Activated CD4-positive, alpha-beta T cell treated with anti-CD3 and anti-CD28 coated beads for 36 hours (primary cell): Measurements from ENCODE around the gene IL15RA. TPM values are rescaled to one million over a fixed set of nuclear protein-coding genes. Genes with fewer than 3 reads are reported as not detected.

Source experiments
- ATAC-seq: fragments of 200-7000 bp; cut with Tn5 transposase; one replicate; pipeline ENCODE4 v1.10.0; 2021; ENCODE audit warnings: mild to moderate bottlenecking, moderate library complexity
- CTCF ChIA-PET: fragments of 350-600 bp; sonication (Branson Sonifier 250); formaldehyde crosslinking; loops from one replicate; lab custom pipeline; 2021; ENCODE audit warnings: antibody characterized with exemption; lab: Charles Lee
- POLR2A ChIA-PET: fragments of 350-600 bp; sonication (Branson Sonifier 250); formaldehyde crosslinking; loops from one replicate; lab custom pipeline; 2021; ENCODE audit warnings: antibody characterized with exemption, inconsistent platforms; lab: Charles Lee
- DNase-seq: peaks from one replicate; pipeline ENCODE4 v3.0.0-alpha.2; 2020
- H3K27ac Mint-ChIP-seq: one replicate; pipeline ENCODE4 v1.8.0; 2021; ENCODE audit warnings: mixed read lengths
- H3K27me3 Mint-ChIP-seq: one replicate; pipeline ENCODE4 v1.8.0; 2021; ENCODE audit warnings: mixed read lengths
- H3K36me3 Mint-ChIP-seq: one replicate; pipeline ENCODE4 v1.8.0; 2021; ENCODE audit warnings: low read depth, mixed read lengths
- H3K4me1 Mint-ChIP-seq: one replicate; pipeline ENCODE4 v1.8.0; 2021; ENCODE audit warnings: mixed read lengths
- H3K4me3 Mint-ChIP-seq: one replicate; pipeline ENCODE4 v1.8.0; 2021; ENCODE audit warnings: mild to moderate bottlenecking, moderate library complexity, mixed read lengths
- H3K9me3 Mint-ChIP-seq: one replicate; pipeline ENCODE4 v1.8.0; 2021; ENCODE audit warnings: low read depth, mixed read lengths
- intact Hi-C, 2 experiments: fragments of 100-400 bp; cut with DNase I in 1 of 2; cut with micrococcal nuclease in 1 of 2; formaldehyde crosslinking; loops; one replicate each; pipeline versions ENCODE4 v1.14.2 to v1.15.1; 2022 to 2024; cut with DNase I, micrococcal nuclease
- total RNA-seq, 2 experiments: library from RNA; stranded (reverse); gene quantifications; one replicate each; pipeline ENCODE4 v1.2.3, GENCODE V29; 2021

The IL15RA gene
- total RNA-seq, 2 experiments from 2014 or later = 19.7 to 22.1 TPM

DNA sequence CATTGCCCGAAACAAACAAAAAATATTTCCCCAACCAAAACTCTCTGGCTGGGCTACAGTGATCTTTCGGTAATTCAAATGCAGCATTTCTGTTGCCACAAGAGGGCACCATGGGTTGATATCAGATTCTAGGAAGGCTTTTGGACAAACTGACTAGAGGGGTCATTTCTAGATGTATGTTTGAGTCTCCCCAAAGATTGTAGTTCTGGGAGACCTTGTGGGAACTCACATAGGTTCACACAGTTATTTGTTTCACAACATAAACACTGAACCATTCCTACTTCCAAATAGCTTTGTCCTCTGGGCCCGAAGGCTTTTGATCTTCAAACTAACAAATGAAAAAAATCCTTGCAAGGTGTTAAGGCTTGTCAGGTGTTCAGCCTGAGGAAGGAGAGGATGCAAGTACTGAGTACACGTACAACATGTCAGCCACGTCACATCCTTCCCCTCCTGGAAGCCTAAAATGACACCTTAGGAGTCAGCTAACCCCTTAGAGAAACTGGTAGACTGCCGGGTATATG is 37.0 kb upstream of the IL15RA start:
- no peaks in the 10 kb centered on the region for H3K9me3 Mint-ChIP-seq
- intact Hi-C loops = loop anchor here (1.0 to 2.0 kb wide), 5 partner anchors 36 to 74 kb away; partner anchors contain the start of genes IL15RA (in 1 of the 2) and RBM17 (in 1 of the 2)
- DNase-seq (peak; percentile 79), ATAC-seq (peak; percentile 76)
- H3K4me3 Mint-ChIP-seq = peak overlapping the region; percentile 14
- H3K36me3 Mint-ChIP-seq = peaks cover 76% of the 10 kb centered on the region
- POLR2A ChIA-PET = interaction anchor here (0.7 kb wide), 1 partner anchor 1258 kb away, joined by 3 read pairs; no protein-coding TSS in a partner anchor
- H3K27ac Mint-ChIP-seq = peak overlapping the region; percentile 87
- no peaks in the 10 kb centered on the region for H3K27me3 Mint-ChIP-seq
- CTCF ChIA-PET = interaction anchor here (0.5 to 3.3 kb wide), 14 partner anchors 14 to 391 kb away, joined by 3 to 13 read pairs (median 4); no protein-coding TSS in a partner anchor
- H3K4me1 Mint-ChIP-seq = peaks cover 67% of the 10 kb centered on the region

DNA sequence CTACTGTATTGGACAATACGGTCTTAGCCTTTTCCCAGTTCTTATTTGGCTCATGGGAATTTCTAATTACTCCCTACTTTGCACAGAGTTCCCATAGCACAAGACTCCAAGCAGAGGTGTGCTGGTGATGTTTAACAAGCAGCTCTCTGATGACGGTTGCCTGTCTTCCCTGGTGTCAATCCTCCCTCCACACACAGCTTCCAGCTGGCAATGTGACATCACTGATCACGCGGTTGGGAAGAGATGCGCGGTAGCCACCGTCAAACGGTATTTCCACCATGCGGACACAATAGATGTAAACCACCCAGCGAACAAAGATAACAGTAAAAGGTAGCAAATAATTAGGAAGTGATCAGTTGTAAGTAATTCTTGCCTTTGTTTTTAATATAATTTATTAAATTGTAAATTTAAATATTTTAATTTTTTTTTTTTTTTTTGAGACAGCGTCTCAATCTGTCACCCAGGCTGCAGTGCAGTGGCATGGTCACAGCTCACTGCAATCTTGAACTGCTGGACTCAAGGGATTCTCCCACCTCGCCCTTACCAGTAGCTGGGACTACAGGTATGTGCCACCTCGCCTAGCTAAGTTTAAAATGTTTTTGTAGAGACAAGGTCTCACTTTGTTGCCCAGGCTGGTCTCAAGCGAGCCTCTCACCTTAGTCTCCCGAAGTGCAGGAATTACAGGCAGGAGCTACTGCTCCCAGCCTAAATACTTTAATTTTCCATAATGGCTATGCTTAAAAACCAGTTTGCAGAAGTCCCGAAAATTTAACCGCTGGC is 36.3 kb upstream of the IL15RA start:
- Mint-ChIP-seq H3K4me1 (peaks cover 64% of the 10 kb centered on the region), H3K36me3 (peaks cover 71% of the 10 kb centered on the region), H3K27me3 (no peaks in the 10 kb centered on the region), H3K9me3 (peaks cover 2% of the 10 kb centered on the region), H3K4me3 (no peak overlapping the region), H3K27ac (peak overlapping the region; percentile 87)
- POLR2A ChIA-PET = interaction anchor here (0.7 to 1.0 kb wide), 2 partner anchors 20 to 1259 kb away, joined by 3 read pairs; no protein-coding TSS in a partner anchor
- CTCF ChIA-PET = interaction anchor here (0.5 to 3.3 kb wide), 16 partner anchors 15 to 970 kb away, joined by 3 to 13 read pairs (median 3); no protein-coding TSS in a partner anchor
- DNase-seq (no peak), ATAC-seq (no peak)
- intact Hi-C loops = loop anchor here (1.0 to 2.0 kb wide), 5 partner anchors 36 to 75 kb away; partner anchors contain the start of genes IL15RA (in 1 of the 2) and RBM17 (in 1 of the 2)

DNA sequence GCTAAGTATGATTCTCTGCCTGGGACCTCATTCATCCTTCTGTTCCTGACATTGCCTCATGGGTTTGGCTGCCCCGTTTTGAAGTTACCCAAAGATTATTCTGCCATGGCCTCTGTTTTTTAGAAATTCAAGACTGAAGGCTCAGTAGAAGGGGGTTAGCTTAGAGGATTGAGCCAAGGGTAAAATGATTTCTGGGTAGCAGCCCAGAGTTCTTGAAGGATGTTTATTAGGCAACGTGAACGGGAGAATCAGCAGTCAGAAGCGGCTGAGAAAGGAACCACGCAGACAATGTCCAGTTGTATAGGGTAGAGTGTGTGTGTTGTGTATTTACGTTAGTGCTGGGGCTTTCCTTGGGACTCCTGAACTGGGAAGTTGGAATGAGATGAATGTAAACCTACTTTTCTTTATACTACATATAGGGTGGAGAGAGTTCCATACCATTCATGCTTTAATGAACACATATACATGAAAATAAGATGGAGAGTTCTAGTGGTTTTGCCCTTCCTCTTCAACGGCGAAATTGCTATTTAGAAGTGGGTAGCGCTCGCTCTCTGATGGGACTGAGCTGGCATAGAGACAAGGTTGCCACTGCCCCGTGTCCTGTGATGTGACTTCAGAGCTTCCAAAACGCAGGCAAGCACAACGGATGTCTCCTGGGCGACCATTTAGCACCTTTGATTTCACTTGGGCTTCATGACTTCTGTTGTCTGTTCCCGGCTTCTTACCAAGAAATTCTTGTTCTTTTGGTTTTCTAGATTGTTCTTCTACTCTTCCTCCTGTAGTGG is 35.0 kb upstream of the IL15RA start:
- no peak for ATAC-seq
- CTCF ChIA-PET = interaction anchor here (1.3 to 3.3 kb wide), 3 partner anchors 22 to 74 kb away, joined by 3 to 11 read pairs (median 4); no protein-coding TSS in a partner anchor
- POLR2A ChIA-PET = no interaction called here
- DNase-seq = no peak
- Mint-ChIP-seq H3K4me3 (peak overlapping the region; percentile 41), H3K36me3 (peaks cover 60% of the 10 kb centered on the region), H3K4me1 (peaks cover 58% of the 10 kb centered on the region), H3K27me3 (no peaks in the 10 kb centered on the region), H3K9me3 (peaks cover 4% of the 10 kb centered on the region), H3K27ac (peak overlapping the region; percentile 83)
- intact Hi-C loops = no loop called here

DNA sequence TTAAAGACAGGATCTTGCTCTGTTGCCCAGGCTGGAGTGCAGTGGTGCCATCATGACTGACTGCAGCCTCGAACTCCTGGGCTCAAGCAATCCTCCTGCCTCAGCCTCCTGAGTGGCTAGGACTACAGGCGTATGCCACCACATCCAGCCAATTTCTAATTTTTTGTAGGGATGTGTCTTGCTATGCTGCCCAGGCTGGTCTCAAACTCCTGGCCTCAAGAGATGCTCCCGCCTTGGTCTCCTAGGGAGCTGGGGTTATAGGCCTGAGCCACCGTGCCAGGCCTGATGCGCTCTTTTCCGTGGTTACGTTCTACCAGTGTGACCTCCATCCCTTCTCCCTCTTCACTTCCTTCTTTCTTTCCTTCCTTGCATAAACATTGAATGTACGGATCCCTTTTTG is 34.2 kb upstream of the IL15RA start:
- peaks cover 53% of the 10 kb centered on the region for H3K4me1 Mint-ChIP-seq
- CTCF ChIA-PET = interaction anchor here (1.3 to 3.3 kb wide), 2 partner anchors 15 to 75 kb away, joined by 3 to 11 read pairs; no protein-coding TSS in a partner anchor
- ATAC-seq (peak; percentile 7), DNase-seq (peak; percentile 41)
- peaks cover 54% of the 10 kb centered on the region for H3K36me3 Mint-ChIP-seq
- intact Hi-C loops = loop anchor here in 1 of 2 experiments (1.0 kb wide), 1 partner anchor 35 kb away; no protein-coding TSS in a partner anchor
- POLR2A ChIA-PET = no interaction called here
- peak overlapping the region; percentile 41 for H3K4me3 Mint-ChIP-seq
- peaks cover 8% of the 10 kb centered on the region for H3K9me3 Mint-ChIP-seq
- H3K27me3 Mint-ChIP-seq = no peaks in the 10 kb centered on the region
- H3K27ac Mint-ChIP-seq = peak overlapping the region; percentile 83

DNA sequence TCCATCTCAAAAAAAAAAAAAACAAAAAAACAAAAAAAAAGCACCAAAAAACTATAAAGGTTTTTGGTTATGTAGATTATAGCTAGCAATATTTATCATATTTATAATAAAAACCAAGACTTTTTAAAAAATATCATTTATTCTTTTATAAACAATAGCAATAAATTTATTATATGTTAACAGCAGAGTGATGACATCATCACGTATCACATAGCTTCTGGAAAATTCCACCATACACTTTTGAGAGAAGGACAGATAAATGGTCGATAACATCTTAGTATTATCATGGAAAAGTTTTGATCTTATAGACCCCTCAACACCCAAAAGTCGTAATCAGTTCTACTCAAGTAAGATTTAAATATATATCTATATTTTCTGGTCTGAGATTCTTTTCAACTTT is 33.2 kb upstream of the IL15RA start:
- CTCF ChIA-PET = interaction anchor here (0.8 to 1.3 kb wide), 3 partner anchors 13 to 452 kb away, joined by 3 read pairs; no protein-coding TSS in a partner anchor

DNA sequence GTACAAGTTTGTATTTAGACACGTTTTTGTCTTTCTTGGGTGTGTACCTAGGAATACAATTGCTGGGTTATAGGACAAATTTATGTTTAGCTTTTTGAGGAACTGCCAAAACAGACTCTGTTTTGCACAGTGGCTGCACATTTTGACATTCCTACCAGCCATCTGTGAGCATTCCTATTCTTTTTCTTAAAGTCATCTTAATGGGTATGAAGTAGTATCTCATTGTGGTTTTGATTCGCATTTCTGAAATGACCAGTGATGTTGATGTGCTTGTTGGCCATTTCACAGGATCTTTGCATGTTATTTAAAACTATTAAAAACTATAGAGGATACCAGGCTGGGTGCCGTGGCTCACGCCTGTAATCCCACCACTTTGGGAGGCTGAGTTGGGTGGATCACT is 32.6 kb upstream of the IL15RA start:
- CTCF ChIA-PET = interaction anchor here (0.9 kb wide), 1 partner anchor 13 kb away, joined by 3 read pairs; no protein-coding TSS in a partner anchor
- intact Hi-C loops = no loop called here

More for the DNA sequence above, 33.2 kb upstream of the IL15RA start:
- DNase-seq (no peak), ATAC-seq (no peak)
- Mint-ChIP-seq H3K36me3 (peaks cover 45% of the 10 kb centered on the region), H3K9me3 (peaks cover 8% of the 10 kb centered on the region), H3K27ac (no peak overlapping the region), H3K27me3 (no peaks in the 10 kb centered on the region), H3K4me1 (peaks cover 45% of the 10 kb centered on the region), H3K4me3 (no peak overlapping the region)
- intact Hi-C loops = no loop called here
- POLR2A ChIA-PET = interaction anchor here (0.6 to 0.7 kb wide), 2 partner anchors 17 to 158 kb away, joined by 4 read pairs; no protein-coding TSS in a partner anchor

DNA sequence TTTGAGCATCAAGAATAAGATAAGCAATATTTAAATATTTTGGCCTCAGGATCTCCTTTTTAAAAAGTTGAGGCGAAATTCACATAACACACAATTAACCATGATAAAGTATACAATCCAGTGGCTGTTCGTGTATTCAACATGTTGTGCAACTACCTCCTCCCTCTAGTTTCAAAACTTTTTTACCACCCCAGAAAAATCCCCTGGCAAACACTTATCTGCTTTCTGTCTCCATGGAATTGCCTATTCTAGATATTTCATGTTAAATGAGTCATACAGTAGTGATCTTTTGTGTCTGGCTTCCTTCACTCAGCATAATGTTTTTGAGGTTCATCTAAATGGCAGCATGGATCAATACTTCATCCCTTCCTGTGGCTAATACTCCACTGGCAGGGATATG is 31.8 kb upstream of the IL15RA start:
- H3K27me3 Mint-ChIP-seq = peaks cover 2% of the 10 kb centered on the region
- H3K36me3 Mint-ChIP-seq = peaks cover 31% of the 10 kb centered on the region
- H3K4me1 Mint-ChIP-seq = peaks cover 31% of the 10 kb centered on the region
- H3K4me3 Mint-ChIP-seq = no peak overlapping the region
- intact Hi-C loops = no loop called here
- ATAC-seq (peak; percentile 31), DNase-seq (no peak)
- H3K9me3 Mint-ChIP-seq = peaks cover 8% of the 10 kb centered on the region
- POLR2A ChIA-PET = no interaction called here
- peak overlapping the region; percentile 42 for H3K27ac Mint-ChIP-seq
- CTCF ChIA-PET = no interaction called here

More for the DNA sequence above, 32.6 kb upstream of the IL15RA start:
- H3K36me3 Mint-ChIP-seq = peaks cover 39% of the 10 kb centered on the region
- H3K4me1 Mint-ChIP-seq = peaks cover 39% of the 10 kb centered on the region
- H3K27ac Mint-ChIP-seq = peak overlapping the region; percentile 30
- POLR2A ChIA-PET = interaction anchor here (0.7 kb wide), 1 partner anchor 158 kb away, joined by 4 read pairs; no protein-coding TSS in a partner anchor
- H3K4me3 Mint-ChIP-seq = peak overlapping the region; percentile 9
- ATAC-seq = no peak
- peaks cover 8% of the 10 kb centered on the region for H3K9me3 Mint-ChIP-seq
- H3K27me3 Mint-ChIP-seq = peaks cover 2% of the 10 kb centered on the region
- DNase-seq = no peak

DNA sequence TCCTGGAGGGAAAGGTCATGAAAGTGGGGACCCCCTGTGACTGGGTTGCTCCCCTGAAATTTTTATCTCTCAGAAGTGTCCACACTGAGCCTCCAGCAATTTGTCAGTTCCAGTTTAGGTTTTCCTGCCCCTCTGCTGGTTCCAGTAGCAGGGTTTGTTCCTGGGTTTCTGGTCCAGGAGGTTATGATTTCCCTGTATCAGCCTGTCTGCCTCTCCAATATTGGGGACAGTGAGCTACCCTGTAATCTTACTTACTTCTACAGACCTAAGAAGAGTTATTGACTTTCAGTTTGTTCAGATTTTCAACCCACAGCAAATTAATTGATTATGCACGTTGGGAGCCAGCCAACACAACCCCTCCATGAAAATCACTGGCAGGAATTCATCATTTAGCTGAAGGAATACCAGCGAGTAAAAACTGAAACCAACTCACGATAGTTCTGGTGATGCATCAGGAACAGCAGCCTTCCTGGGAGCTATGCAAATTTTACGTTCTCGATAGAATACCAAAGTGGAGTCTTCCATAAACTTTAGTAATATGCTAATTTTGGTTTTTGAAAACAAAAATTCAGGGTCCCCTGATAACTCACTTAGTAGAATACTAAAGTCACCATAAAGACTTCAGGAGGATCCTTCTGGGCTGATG is 31.3 kb upstream of the IL15RA start:
- Mint-ChIP-seq H3K4me3 (no peak overlapping the region), H3K27me3 (peaks cover 2% of the 10 kb centered on the region), H3K4me1 (peaks cover 31% of the 10 kb centered on the region), H3K27ac (no peak overlapping the region), H3K9me3 (peaks cover 8% of the 10 kb centered on the region), H3K36me3 (peaks cover 26% of the 10 kb centered on the region)
- no peak for ATAC-seq
- intact Hi-C loops = no loop called here
- CTCF ChIA-PET = no interaction called here
- DNase-seq = no peak
- POLR2A ChIA-PET = interaction anchor here (0.6 kb wide), 1 partner anchor 155 kb away, joined by 5 read pairs; no protein-coding TSS in a partner anchor

DNA sequence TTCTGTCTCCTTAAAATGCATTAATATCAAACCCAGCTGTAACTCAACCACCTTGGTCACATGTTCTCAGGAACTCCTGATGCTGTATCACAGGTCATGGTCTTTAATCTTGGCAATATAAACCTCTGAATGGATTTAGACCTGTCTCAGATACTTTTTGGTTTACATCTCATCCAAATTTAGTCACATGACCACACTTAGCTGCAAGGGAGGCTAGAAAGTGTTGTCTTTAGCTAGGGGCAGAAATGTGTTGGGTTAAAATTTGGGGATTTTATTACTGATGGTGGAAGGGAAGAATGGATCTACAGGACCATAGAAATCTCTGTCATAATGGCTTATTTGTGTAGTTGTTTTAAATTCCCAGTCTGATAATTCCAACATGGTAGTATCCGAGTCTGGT is 29.6 kb upstream of the IL15RA start:
- ChIA-PET POLR2A (interaction anchor here (0.6 kb wide), 1 partner anchor 77 kb away, joined by 4 read pairs; no protein-coding TSS in a partner anchor), CTCF (no interaction called here)
- intact Hi-C loops = no loop called here
- peaks cover 2% of the 10 kb centered on the region for H3K27me3 Mint-ChIP-seq
- peaks cover 35% of the 10 kb centered on the region for H3K4me1 Mint-ChIP-seq
- H3K9me3 Mint-ChIP-seq = peaks cover 8% of the 10 kb centered on the region
- H3K27ac Mint-ChIP-seq = no peak overlapping the region
- no peak overlapping the region for H3K4me3 Mint-ChIP-seq
- H3K36me3 Mint-ChIP-seq = peaks cover 12% of the 10 kb centered on the region
- DNase-seq (no peak), ATAC-seq (no peak)

DNA sequence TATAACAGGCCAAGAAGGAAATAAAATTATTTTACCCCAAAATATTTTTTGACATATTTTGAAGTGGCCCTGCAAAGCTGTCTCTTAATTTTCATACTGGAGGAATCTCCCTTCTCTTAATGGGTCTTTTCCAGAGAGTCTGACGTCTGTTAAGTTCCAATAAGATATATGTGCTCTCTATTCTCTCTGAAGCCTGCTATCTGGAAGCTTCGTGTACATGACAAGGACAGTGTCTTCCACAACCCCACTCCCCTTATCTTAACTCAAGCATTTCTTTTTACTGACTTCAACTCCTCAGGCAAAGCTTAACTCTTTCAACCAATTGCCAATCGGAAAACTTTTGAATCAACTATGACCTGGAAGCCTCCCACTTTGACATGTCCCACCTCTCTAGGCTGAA is 29.2 kb upstream of the IL15RA start:
- DNase-seq (no peak), ATAC-seq (no peak)
- ChIA-PET POLR2A (interaction anchor here (0.6 kb wide), 1 partner anchor 77 kb away, joined by 4 read pairs; no protein-coding TSS in a partner anchor), CTCF (no interaction called here)
- peaks cover 2% of the 10 kb centered on the region for H3K27me3 Mint-ChIP-seq
- intact Hi-C loops = no loop called here
- peaks cover 7% of the 10 kb centered on the region for H3K36me3 Mint-ChIP-seq
- H3K4me1 Mint-ChIP-seq = peaks cover 36% of the 10 kb centered on the region
- no peak overlapping the region for H3K27ac Mint-ChIP-seq
- no peak overlapping the region for H3K4me3 Mint-ChIP-seq
- peaks cover 8% of the 10 kb centered on the region for H3K9me3 Mint-ChIP-seq
